BJ (cell line): Measurements from ENCODE around the gene HIVEP3. TPM values are rescaled to one million over a fixed set of nuclear protein-coding genes. Genes with fewer than 3 reads are reported as not detected.

ENCODE experiments used
- CTCF ChIA-PET: fragments of 350-600 bp; formaldehyde crosslinking; extraction: SDS; loops from one replicate; lab custom pipeline; 2021; ENCODE audit warnings: antibody characterized with exemption, inconsistent platforms; lab: Yijun Ruan, JAX
- POLR2A ChIA-PET: fragments of 300-600 bp; sonication (Branson Sonifier 250); formaldehyde crosslinking; extraction: SDS; loops from one replicate; lab custom pipeline; 2021; ENCODE audit warnings: antibody characterized with exemption; lab: Charles Lee
- DNase-seq: peaks from one replicate; pipeline ENCODE4 v3.0.0-alpha.2; 2011; ENCODE audit warnings: low read depth
- H3K27me3 ChIP-seq: 2 replicates; pipeline ENCODE4 v1.6.0; 2011; ENCODE audit warnings: low read length; ENCODE audit not compliant: control insufficient read depth, insufficient read depth
- H3K36me3 ChIP-seq: 2 replicates; pipeline ENCODE4 v1.5.1; 2011; ENCODE audit warnings: low read length; ENCODE audit not compliant: control insufficient read depth, insufficient read depth
- H3K4me3 ChIP-seq: 2 replicates; pipeline ENCODE4 v1.5.1; 2011; ENCODE audit warnings: low read depth, mild to moderate bottlenecking, control low read depth, low read length
- polyA plus RNA-seq: library from polyadenylated mRNA; depleted of rRNA; stranded (reverse); fragments of >200 nt; gene quantifications from 2 replicates; pipeline ENCODE4 v1.2.3, GENCODE V29; 2011
- TF ChIP-seq, protein P1 (sequence below): IDR thresholded peaks from 2 replicates; pipeline ENCODE4 v1.5.1; 2011; ENCODE audit warnings: low read depth, mild to moderate bottlenecking, control low read depth, inconsistent platforms, low read length, moderate library complexity; ENCODE audit not compliant: insufficient read depth

Gene HIVEP3
- polyA plus RNA-seq, 1 experiment, result 4.0 TPM

DNA sequence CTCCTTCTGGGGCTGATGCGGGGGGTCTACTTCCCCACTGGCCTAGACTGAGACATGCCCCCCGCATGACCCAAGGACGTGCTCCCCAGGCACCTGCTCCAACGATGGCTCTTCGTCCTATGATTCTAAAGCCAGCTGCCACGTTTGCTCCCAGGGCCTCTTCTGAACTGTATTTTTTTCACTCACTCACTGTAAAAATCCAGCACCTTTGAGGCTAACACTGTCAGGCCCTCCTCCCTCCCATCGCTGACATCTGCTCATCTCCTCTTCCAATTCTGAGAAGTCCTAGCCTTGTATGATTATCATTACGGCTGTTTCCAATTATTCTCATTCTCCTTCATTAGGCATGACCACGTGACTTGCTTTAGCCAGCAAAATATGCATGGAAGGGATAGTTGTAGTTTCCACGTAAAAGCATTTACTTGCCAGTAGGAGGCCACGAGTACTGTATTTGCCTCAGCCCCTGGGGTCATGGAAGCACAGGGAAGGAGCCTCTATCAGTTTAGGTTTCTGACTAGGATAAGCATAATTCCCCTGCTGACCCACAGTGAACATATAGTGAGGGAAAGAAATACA lies 415.1 kb downstream of the HIVEP3 start:
- Histone ChIP-seq H3K4me3 (no peak overlapping the region), H3K27me3 (no peaks in the 10 kb centered on the region), H3K36me3 (no peaks in the 10 kb centered on the region)
- DNase-seq, result no peak
- ChIA-PET CTCF (interaction anchor here (1.0 kb wide), 1 partner anchor 12 kb away, joined by 5 read pairs; no protein-coding TSS in a partner anchor), POLR2A (no interaction called here)
- TF ChIP-seq, protein P1, sequence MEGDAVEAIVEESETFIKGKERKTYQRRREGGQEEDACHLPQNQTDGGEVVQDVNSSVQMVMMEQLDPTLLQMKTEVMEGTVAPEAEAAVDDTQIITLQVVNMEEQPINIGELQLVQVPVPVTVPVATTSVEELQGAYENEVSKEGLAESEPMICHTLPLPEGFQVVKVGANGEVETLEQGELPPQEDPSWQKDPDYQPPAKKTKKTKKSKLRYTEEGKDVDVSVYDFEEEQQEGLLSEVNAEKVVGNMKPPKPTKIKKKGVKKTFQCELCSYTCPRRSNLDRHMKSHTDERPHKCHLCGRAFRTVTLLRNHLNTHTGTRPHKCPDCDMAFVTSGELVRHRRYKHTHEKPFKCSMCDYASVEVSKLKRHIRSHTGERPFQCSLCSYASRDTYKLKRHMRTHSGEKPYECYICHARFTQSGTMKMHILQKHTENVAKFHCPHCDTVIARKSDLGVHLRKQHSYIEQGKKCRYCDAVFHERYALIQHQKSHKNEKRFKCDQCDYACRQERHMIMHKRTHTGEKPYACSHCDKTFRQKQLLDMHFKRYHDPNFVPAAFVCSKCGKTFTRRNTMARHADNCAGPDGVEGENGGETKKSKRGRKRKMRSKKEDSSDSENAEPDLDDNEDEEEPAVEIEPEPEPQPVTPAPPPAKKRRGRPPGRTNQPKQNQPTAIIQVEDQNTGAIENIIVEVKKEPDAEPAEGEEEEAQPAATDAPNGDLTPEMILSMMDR, result peak; percentile 31; the same call in 1 of the 2 replicates

DNA sequence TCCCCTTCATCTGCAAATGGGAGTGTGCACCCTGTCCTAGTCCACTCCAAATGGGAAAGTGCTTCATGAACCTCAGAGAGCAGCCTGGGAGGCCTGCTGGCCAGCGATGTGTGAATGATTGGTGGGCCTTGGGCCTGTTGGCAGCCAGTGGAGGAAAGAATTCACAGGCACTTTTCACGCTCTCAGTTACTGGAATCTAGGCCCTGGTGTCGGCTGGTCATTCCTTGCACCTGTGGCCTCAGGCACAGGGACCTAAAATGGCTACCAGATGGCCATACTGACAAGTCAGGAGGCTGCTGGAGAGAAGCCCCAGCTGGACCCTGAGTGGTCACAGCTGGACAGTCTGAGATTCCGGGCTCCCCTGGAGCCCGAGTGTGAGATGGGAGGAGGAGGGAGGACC lies 415.8 kb downstream of the HIVEP3 start:
- Histone ChIP-seq H3K4me3 (no peak overlapping the region), H3K36me3 (no peaks in the 10 kb centered on the region), H3K27me3 (no peaks in the 10 kb centered on the region)
- TF ChIP-seq, protein P1, result no peak
- DNase-seq, result no peak
- POLR2A ChIA-PET, result no interaction called here
- CTCF ChIA-PET, result interaction anchor here (1.0 kb wide), 1 partner anchor 13 kb away, joined by 5 read pairs; no protein-coding TSS in a partner anchor

DNA sequence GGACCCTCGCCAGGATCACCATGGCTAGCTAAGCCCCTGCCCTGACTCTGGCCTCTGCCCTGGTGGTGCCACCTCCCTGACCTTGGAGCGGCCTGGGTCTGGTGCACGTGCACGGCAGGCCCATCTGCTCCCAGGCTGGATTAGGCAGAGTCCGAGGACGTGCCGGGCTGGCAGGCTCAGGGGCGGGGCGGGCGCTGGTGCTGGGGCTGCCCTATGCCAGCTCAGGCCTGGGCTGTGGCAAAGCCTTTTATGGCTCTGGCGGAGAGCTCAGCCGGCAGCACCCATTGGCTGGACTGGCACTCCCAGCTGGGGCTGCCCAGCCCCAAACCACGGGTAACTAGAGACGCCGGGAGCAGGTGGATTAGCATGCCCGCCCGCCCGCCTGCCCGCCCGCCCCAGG lies 417.1 kb downstream of the HIVEP3 start:
- CTCF ChIA-PET, result interaction anchor here (1.4 kb wide), 1 partner anchor 14 kb away, joined by 6 read pairs; no protein-coding TSS in a partner anchor
- TF ChIP-seq, protein P1, result no peak
- no peak for DNase-seq
- H3K36me3 ChIP-seq, result no peaks in the 10 kb centered on the region
- POLR2A ChIA-PET, result no interaction called here
- no peak overlapping the region for H3K4me3 ChIP-seq
- H3K27me3 ChIP-seq, result no peaks in the 10 kb centered on the region

DNA sequence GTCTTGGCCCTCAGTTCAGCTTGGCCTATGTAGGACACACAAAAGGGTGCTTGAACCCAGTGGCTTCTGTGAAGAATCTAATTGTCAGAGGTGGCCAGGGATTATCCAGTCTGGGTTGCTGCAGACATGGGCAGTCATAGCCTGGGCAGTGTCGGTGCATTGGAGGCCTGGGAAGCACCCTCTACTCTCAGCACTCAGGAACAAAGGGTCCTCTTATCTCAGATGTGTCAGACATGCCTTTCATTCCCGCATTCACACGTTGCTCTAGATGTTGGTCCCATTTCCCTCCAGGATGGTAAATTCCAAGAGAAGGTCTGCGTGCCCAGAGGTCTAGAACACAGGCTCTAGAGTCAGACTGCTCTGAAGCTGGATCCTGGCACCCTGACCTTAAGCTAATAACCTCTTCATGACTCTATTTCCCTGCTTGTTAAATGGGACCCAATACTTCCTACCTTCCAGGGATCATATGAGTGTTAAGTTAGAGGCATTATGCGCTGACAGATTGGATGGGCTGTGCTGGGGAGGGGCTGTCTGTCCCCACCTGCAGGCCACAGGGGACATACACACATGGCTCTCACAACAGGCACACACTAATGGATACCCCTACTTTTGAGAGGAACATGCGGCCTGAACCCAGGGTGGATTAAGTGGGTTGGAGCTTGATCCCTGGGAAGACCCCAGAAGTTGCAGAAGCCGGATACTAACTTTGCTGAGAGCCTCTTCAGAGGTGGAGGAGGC lies 417.8 kb downstream of the HIVEP3 start:
- H3K36me3 ChIP-seq, result no peaks in the 10 kb centered on the region
- H3K27me3 ChIP-seq, result no peaks in the 10 kb centered on the region
- POLR2A ChIA-PET, result no interaction called here
- TF ChIP-seq, protein P1, result no peak
- no peak overlapping the region for H3K4me3 ChIP-seq
- DNase-seq, result no peak
- CTCF ChIA-PET, result interaction anchor here (1.4 kb wide), 1 partner anchor 15 kb away, joined by 6 read pairs; no protein-coding TSS in a partner anchor

DNA sequence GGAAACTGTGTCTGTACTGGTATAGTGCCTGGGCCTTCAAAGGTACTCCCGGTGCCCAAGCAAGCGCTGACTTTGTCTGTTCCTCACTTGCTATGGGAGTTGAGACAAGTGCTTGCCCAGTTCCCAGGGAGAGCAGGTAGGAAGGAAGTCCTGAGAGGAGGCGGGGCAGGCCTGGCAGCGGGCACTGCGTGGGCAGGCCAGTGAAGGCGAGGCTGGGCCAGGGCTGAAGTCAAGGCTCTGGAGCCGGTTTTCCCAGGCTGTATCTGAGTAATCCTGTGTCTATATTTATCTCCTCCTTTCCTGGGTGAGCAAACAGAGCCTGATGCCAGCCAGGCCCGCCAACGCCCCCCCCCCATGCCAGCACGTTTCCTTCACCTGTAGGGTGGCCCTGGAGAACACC lies 418.3 kb downstream of the HIVEP3 start:
- no peak overlapping the region for H3K4me3 ChIP-seq
- ChIA-PET CTCF (interaction anchor here (1.4 kb wide), 1 partner anchor 15 kb away, joined by 6 read pairs; no protein-coding TSS in a partner anchor), POLR2A (no interaction called here)
- no peaks in the 10 kb centered on the region for H3K27me3 ChIP-seq
- TF ChIP-seq, protein P1, result no peak
- no peaks in the 10 kb centered on the region for H3K36me3 ChIP-seq
- DNase-seq, result no peak
